ENCODE measurements around the gene CRYZL1.

CRYZL1 gene

GRCh38 chr21:33663241-33663640 is 21.7 kb upstream of the CRYZL1 start:
- no peak for DNase-seq

DNA sequence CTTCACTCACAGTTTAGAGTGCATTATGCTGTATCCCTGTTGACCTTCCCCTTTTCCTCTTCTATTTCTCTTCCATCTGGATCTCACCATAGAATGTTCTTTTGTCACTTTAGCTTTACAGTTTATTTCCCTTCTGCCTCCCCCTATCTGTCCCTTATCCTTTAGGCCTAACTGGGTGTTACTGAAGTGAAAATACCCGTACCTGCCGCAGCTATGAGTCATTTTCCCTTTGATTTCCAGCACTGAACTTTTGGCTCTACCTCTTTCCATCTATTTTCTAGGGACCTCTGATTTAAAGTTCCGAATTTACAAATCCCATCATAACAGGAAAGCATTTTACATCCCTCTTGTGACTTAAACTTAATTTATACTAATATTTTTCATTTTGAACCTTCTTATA is 20.5 kb upstream of the CRYZL1 start:
- no peak for DNase-seq

- DNase-seq, result no peak
Measured at GRCh38 chr21:33661146-33661545, 19.6 kb upstream of the CRYZL1 start.

GRCh38 chr21:33660406-33660805 is 18.9 kb upstream of the CRYZL1 start:
- no peak for DNase-seq

DNA sequence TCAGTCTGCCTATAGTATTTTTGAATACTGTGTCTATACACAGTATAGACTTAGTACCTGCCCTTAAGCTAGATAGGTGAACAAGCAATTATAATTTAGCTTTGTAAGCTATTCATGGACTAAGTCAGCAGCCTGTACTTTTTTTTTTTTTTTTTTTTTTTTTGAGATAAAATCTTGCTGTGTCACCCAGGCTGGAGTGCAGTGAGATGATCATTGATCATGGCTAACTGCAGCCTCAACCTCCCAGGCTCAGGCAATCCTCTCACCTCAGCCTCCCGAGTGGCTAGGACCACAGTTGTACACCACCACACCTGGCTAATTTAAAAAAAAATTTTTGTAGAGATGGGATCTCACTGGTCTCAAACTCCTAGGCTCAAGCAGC is 18.0 kb upstream of the CRYZL1 start:
- DNase-seq, result no peak

DNA sequence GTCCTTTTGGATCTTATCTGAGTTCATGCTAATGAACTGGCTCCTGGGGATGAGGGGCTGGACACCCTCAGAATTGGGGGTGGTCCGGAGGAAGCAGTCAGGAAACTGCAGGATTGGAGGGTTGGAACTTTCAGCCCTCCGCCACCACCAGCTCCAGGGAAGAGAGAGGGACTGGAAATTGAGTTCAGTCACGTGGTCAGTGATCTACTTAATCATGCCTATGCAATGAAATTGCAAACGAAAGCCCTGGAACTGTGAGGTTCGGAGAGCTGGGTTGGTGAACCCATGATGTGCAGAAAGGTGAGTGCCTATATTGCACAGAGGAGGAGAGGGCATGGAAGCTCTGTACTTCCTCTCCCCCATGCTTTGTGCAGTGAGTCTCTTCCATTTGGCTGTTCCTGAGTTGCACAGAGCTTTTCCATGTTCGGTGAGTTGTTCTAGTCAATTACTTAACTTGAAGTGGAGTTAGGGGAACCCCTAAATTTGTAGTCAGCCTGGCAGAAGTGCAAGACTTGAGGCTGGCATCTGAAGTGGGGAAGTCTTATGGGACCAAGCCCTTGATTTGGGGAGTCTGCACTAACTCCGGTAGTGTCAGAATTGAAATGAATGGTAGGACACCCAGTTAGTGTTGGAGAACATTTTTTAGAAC is 17.5 kb upstream of the CRYZL1 start:
- no peak for DNase-seq

- DNase-seq, result no peak
Measured at GRCh38 chr21:33657124-33657820, 15.7 kb upstream of the CRYZL1 start.

DNA sequence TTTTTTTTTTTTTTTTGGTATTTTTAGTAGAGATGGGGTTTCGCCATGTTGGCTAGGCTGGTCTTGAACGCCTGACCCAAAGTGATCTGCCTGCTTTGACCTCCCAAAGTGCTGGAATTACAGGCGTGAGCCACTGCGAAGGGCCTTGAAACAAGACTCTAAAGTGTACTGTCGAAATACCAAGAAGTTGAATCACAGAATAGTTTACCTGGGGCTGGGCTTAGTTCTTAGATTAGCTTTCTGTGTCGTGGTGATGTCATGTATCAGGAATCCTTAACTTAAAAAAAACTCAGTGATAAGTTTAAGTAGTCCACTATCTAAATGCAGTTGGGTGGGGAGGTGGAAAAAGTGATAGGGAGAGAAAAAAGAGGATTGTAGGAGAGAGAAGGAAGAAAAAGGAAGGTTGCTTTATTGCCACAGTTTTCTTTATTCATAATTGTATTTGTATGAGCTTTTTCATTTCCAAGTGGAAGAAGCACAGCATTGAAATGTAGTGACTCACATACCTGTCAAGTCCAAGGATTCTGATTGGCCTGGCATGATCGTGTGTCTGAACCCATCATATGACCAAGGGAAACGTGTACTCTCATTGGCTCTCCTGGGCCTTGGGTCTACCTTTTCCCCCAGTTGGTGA is 14.2 kb upstream of the CRYZL1 start:
- no peak for DNase-seq

DNA sequence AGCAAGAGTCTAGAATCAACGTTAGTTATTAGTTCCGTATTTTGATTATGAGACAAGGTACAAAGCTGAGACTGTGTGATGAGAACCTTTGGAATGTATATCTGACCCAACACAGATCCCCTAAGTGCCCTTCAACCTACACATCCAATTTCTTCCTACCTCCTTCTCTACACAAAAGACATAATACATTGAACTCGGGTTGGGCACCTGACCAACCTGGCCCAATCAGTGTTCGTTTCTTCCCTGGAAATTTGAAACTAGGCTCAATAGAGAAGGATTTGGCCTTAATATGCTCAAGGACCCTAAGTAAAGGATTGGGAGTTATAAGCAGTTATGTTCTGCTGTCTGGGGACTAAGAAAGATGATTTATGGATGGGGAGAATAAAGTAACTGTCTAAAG is 12.9 kb upstream of the CRYZL1 start:
- DNase-seq, result no peak

GRCh38 chr21:33651965-33652680 is 10.6 kb upstream of the CRYZL1 start:
- DNase-seq, result no peak

DNA sequence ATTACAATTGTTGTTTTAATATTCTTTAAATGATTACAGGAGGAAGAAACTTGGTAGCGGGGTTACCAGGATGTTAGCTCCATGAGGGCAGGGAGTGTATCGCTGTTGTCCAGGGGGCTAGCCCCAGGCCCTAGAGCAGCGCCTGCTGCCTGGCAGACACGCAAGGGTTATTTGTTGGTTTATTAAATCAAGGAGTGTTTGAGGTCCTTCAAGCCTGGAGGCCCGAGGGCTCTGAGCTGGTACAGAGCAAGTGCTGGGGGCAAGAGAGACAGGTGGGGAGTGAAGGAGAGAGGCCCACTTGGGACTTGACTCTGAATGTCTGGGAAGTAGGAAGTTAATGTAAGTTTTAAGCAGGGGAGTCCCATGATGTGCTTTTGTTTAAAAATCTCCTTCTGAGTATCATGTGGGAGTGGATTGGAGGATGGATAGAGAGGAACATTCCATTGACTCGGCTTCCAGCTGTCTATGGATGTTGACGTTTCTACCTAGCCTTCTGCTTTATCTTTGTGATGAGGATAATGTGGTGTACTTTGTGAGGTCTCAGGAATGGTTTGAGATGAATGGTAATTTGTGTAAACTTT is 9.5 kb upstream of the CRYZL1 start:
- DNase-seq, result no peak

GRCh38 chr21:33650230-33650629 is 8.7 kb upstream of the CRYZL1 start:
- no peak for DNase-seq

GRCh38 chr21:33648555-33648954 is 7.0 kb upstream of the CRYZL1 start:
- DNase-seq, result no peak

DNA sequence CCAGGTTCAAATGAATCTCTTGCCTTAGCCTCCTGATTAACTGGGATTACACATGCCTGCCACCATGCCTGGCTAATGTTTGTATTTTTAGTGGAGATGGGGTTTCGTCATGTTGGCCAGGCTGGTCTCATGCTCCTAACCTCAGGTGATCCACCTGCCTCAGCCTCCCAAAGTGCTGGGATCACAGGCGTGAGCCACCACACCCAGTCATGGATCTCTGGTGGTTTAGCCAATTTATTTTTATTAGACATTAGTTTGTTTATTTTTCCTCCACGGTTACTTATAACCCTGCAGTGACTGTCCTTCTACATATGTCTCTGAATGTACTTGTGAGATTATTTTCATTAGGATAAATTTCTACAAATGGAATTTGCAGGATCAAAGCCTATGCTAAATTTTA is 6.0 kb upstream of the CRYZL1 start:
- DNase-seq, result no peak

DNA sequence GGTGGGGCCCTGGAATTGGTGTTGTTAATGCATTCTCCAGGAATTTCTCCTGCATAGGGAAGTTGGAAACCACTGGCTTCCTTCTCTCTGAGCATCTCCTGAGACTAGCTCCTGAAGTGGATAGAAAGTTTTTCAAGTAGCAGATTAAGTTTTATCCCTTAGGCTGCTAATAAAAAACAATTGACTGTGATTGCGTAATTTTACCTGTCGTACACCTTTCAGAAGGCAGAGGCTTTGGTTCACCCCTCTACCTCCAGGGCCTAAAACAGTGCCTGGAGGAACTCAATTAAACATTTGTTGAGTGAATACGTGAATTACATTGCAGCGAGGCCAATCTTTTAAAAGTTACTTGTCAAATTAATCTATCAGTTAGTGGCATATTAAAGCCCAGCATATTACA is 4.2 kb upstream of the CRYZL1 start:
- no peak for DNase-seq

DNA sequence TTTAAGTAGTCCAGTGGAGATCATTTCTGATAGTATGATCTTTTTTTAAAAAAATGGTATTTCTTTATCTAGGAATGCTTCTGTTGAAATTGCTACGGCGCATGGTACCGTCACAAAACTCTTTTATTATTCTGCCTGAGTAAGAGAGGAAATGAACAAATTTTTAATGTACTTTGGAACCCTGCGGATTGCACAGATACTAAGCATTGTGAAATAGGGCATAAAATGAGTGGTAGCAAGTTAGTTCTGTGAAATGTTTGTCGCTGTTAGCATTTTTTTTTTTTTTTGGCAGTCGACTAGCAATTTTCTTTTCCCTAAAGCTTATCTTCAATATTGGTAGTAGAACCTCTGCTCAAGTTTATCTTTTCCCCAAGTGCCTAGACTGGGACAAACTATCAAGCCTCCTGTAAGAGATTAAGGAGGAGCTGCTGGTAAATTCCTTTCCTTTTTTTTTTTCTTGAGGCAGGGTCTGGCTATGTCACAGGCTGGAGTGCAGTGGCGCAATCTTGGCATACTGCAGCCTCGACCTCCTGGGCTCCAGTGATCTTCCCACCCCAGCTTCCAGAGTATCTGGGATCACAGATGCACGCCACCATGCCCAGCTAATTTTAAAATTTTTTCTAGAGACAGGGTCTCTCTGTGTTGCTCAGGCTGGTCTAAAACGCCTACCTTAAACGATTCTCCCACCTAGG is 3.0 kb upstream of the CRYZL1 start:
- DNase-seq, result no peak

DNA sequence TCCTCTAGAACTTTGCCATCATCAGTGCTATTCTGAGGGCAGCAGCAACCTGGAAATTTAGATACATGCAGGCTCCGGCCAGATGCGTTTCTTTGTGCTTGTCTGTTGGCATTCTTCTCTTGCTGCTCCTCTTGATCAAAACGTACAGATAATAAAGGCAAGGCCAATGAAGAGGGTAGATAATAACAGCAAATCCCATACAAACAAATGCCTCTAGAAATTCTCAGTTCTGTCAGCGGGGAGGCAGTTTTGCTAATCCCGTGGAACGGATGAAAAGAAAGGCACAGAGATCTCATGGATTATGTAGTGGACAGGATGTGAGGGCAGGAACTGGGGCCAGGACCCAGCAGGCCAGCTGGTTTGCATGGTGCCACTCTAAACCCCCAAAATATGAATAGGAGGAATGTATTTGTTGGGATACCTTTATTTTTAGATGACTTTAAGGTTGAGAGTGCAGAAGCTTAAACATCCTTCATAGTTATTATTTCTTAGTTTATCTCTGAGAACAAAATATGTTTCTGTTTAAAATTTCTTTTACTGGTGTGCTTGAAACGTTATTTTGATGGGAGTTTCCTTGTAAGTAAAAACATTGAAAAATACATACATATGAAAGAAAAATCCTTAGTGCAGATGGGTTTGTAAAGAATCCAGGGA is 2.2 kb upstream of the CRYZL1 start:
- DNase-seq, result no peak

GRCh38 chr21:33642896-33643657 is 1.5 kb upstream of the CRYZL1 start:
- peak; percentile 78 for DNase-seq

GRCh38 chr21:33642027-33642895 is 720 bp upstream of the CRYZL1 start, which contains the start of gene ITSN1:
ITSN1 (plus strand) TSS chr21:33642501; CDS start chr21:33718829, 76,328 bp downstream.
- DNase-seq, result peak; percentile 96
